ENCODE measurements around the gene CLRN2. TPM values are rescaled to one million over a fixed set of nuclear protein-coding genes. Genes with fewer than 3 reads are reported as not detected.

Gene CLRN2
- total RNA-seq, 1 experiment from 2014 or later: not detected

- Histone ChIP-seq H3K9ac (ENCODE audit: extremely low read depth, insufficient read length, low read length) (no peak overlapping the region), H3K23me2 (ENCODE audit: insufficient read length, low read depth, low read length, poor library complexity, severe bottlenecking) (no peaks in the 10 kb centered on the region), H3K56ac (ENCODE audit: insufficient read length, low read depth, low read length) (no peak overlapping the region), H2AK5ac (ENCODE audit: insufficient read length, low read length) (no peak overlapping the region), H3K4me2 (ENCODE audit: insufficient read depth, insufficient read length, low read length) (no peak overlapping the region), H4K20me1 (ENCODE audit: control insufficient read depth, insufficient read depth, insufficient read length) (no peaks in the 10 kb centered on the region), H2BK20ac (ENCODE audit: low read depth, low read length, poor library complexity, severe bottlenecking) (no peak overlapping the region), H3K23ac (ENCODE audit: insufficient read length, low read depth, low read length) (no peak overlapping the region), H2BK15ac (ENCODE audit: low read depth, low read length) (no peak overlapping the region), H3K9me3 (ENCODE audit: control insufficient read depth, low read depth, low read length) (no peaks in the 10 kb centered on the region), H3K4me1 (ENCODE audit: insufficient read depth, low read length) (no peaks in the 10 kb centered on the region), H3K14ac (ENCODE audit: insufficient read depth, low read length) (no peak overlapping the region), H4K8ac (replicated peaks; ENCODE audit: insufficient read length, low read depth, low read length) (no peak overlapping the region), H3K18ac (ENCODE audit: insufficient read length, low read depth, low read length) (no peak overlapping the region), H3T11ph (ENCODE audit: low read length) (no peak overlapping the region), H2BK5ac (ENCODE audit: insufficient read length, low read length) (no peak overlapping the region), H4K5ac (ENCODE audit: insufficient read length, low read depth, low read length) (no peak overlapping the region), H3K27ac (ENCODE audit: insufficient read length, low read depth, low read length) (no peak overlapping the region), H3K79me1 (ENCODE audit: insufficient read depth, low read depth, low read length, poor library complexity, severe bottlenecking) (no peaks in the 10 kb centered on the region), H3K27me3 (ENCODE audit: insufficient read depth, low read length) (no peaks in the 10 kb centered on the region), H3K79me2 (ENCODE audit: insufficient read depth, low read length) (no peaks in the 10 kb centered on the region), H3K4ac (ENCODE audit: low read depth, low read length) (no peak overlapping the region), H2AFZ (ENCODE audit: low read length) (no peak overlapping the region), H2BK12ac (ENCODE audit: insufficient read length, low read depth, low read length) (no peak overlapping the region), H4K91ac (ENCODE audit: insufficient read length, low read depth, low read length) (no peak overlapping the region), H2BK120ac (ENCODE audit: low read depth, low read length, poor library complexity, severe bottlenecking) (no peak overlapping the region)
- Mint-ChIP-seq H3K27ac (peak overlapping the region in 1 of 3 experiments; percentile 46; a peak in 1 of 7 replicates), H3K4me1 (peaks cover 3% of the 10 kb centered on the region in 2 experiments; a peak in 1 of 4 replicates), H3K36me3 (ENCODE audit: insufficient read depth in 1 of 3, low read depth in 3 of 3) (no peaks in the 10 kb centered on the region), H3K27me3 (ENCODE audit: low read depth) (no peaks in the 10 kb centered on the region; the same call in 1 of the 2 replicates), H3K9me3 (no peaks in the 10 kb centered on the region), H3K4me3 (no peak overlapping the region)
- no peak for DNase-seq
- peak; percentile 68 for TF ChIP-seq CTCF (conservative IDR thresholded peaks at IDR 0.05)
- no CpG with 5 or more reads among the region's 9 CpGs for WGBS (ENCODE audit: extremely low coverage, insufficient read length, low lambda C conversion rate)
Measured at GRCh38 chr4:17468619-17469221, 46.2 kb upstream of the CLRN2 start.

All from H9 (cell line).